HG02943 (cell line): Measurements from ENCODE around the gene WSB1.
"Not testable (repeated sequence)": the region's sequence is repeated elsewhere in the genome, so short reads cannot be mapped to it uniquely, and the experiment has no call there.

Source experiments
- ATAC-seq: cut with Tn5 transposase; IDR thresholded peaks from one replicate; pipeline ENCODE4 v1.9.1; 2021; ENCODE audit warnings: mild to moderate bottlenecking, low read depth, moderate library complexity; ENCODE audit not compliant: unreplicated experiment

The WSB1 gene

DNA sequence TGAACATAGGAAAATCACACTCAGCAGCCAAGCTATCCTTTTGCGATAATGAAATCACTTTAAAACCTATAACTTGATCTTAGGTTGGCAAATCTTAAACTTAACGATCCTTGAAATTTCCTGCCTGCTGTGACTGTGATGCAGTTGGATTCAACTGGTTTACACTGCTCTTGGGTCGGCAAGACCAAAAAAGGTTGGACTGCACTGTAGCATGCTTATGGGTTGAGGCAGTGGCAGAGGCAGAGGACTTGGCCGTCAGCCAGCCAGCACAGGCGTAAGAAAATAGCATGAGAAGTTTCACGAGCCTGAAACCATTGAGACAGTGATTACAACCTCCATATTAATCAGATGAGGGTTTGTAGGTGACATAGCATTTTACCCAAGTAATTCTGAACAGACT is 21.4 kb downstream of the WSB1 start:
- ATAC-seq, result no peak

DNA sequence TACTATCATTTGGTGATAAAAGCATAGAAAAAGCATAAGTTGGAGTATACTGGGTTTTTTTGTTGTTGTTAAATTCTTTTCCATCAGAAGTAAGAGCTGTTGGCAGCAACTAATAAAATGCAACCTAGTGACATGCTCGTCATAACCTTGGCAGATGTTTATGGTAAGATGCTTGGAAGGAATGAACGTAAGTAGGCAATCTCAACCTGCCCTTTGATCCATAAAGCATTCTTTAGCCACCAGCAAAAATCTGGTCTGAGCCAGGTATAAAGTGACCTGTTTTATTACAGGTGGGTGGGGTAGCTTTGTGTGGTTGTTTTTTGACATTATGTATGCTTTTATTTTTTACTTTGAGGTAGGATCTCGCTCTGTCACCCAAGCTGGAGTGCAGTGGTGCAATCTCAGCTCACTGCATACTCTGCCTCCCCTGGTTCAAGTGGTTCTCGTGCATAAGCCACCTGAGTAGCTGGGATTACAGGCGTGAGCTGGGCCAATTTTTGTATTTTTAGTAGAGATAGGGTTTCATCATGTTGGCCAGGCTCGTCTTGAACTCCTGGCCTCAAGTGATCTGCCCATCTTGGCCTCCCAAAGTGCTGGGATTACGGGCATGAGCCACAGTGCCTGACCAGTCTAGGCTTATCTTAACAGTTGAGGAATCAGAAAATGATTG is 22.0 kb downstream of the WSB1 start:
- no peak for ATAC-seq

DNA sequence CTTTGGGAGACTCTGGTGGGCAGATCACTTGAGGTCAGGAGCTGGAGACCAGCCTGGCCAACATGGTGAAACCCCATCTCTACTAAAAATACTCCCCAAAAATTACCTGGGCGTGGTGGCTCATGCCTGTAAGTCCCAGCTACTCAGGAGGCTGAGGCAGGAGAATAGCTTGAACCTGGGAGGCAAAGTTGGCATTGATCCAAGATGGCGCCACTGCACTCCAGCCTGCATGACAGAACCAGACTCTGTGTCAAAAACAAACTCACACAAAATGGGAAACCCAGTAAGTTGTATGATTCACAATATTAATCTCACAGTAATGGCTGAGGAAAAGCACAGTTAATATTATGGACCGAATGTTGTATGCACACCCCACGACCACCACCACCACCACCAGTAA is 24.3 kb downstream of the WSB1 start:
- no peak for ATAC-seq

DNA sequence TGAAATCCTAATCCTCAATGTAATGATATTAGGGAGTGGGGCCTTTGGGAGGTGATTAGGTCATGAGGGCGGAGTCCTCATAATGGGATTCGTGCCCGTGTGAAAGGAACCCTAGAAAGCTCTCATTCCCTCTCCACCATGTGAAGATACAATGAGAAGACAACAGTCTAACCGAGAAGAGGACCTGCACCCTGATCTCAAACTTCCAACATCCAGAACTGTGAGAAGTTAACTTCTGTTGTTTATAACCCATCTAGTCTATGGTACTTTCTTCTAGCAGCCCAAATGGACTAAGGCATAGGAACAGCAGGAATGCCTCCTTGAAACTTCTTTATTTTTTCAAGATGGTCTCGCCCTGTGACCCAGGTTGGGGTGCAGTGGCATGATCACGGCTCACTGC is 24.7 kb downstream of the WSB1 start:
- ATAC-seq, result no peak

DNA sequence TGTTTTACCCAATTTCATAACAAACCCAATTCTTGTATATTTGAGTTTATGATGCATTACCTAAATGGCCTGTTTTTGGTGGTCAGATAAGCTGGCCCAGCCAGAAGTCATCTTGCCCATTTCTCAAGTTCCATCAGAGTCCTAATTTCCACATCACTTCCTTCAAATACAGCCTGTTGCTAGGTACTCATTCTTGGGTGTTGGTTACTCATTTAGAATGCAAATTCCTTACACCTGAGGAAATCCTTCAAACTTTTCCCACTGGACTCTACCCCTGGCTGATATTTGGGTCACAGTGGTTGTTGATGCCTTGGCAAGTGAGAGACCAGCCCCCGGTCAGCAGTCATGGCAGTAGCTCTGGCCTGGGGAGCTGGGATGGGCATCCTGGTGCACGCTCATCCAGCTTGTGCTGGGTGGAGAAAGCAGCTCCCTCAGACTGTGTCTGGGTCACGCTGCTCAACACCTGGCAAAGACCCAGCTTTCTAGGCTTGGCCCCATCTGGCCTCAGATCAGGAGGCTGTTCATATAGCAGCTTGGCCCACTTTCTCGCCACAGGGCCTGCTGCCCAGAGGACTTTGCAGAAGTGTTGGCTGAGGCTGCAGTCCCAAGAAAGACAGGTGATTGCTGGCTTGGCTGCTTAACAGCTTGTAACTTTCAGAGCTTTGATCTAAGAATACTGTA is 25.8 kb downstream of the WSB1 start:
- ATAC-seq, result no peak

DNA sequence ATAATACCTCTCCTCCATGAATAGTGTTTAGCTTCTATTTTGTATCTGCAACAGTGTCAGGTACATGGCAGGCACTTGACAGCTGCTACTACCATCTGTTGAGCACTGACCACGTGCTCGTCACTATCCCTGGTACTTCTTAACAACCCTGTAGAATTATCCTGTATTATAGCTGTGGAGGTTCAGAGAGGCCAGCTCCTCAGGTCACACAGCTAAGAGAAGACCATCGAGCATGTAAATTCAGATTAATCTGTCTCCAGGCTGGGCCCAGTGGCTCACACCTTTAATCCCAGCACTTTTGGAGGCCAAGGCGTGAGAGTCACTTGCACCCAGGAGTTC is 26.3 kb downstream of the WSB1 start:
- ATAC-seq, result no peak

DNA sequence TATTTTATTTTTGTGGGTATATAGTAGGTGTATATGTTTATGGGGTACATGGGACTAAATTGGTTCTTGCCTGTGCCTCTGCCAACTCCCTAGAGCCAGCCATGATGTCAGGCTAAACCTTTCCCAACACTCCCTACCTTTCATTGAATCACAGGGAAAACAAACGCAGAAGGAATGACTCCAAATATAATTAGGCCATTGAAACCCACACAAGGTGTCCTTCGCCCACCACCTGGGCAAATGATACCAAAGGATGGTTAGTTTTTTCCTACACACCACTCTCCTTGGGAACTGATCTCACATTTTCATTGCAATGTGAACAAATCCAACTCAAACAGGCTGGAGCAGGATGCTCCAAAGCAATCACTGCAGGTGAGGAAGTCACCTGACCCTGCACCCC is 27.5 kb downstream of the WSB1 start:
- ATAC-seq, result no peak

DNA sequence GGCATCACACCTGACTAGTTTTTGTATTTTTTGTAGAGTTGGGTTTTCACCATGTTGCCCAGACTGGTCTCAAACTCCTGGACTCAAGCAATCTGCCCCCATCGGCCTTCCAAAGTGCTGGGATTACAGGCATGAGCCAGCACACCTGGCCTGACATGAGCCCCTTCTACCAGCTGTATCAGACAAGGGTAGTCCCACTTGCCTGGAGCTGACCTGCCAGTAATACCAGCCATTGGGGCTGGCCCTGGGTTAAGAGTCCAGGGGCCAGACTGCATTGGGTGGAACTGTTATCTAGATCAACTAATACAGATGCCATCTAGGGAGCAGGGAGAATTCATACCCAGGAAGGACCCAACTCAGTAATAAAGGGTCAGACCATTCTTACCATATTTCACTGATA is 28.1 kb downstream of the WSB1 start:
- ATAC-seq, result no peak

DNA sequence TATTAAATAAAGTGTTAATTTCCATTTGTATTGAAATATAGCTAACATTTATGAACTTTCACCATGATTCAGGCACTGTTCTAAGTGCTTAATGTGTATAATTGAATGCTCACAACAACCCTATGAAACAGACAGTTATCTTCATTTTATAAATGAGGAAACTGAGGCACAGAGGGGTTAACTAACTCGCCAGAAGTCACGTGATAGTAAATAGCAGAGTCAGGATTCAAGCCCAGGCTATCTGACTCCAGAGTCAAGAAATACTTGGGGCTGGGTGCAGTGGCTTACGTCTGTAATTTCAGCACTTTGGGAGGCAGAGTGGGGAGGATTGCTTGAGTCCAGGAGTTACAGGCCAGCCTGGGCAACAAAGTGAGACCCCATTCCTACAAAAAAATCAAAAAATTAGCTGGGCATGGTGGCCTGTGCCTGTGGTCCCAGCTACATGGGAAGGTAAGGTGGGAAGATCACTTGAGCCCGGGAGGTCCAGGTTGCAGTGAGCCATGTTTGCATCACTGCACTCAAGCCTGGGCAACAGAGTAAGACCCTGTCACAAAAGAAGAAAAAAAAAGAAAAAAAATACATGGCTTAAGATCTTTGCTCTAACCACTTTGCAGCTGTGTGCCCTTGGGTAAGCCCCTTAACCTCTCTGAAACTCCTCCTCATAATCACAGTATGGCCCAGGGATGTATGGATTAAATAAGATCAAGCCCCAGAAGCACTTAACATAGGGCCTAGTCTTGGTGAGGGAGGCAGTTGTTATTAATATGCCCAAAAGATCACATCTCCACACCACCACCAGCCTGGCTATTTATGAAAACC is 29.0 kb downstream of the WSB1 start:
- ATAC-seq, result no peak

DNA sequence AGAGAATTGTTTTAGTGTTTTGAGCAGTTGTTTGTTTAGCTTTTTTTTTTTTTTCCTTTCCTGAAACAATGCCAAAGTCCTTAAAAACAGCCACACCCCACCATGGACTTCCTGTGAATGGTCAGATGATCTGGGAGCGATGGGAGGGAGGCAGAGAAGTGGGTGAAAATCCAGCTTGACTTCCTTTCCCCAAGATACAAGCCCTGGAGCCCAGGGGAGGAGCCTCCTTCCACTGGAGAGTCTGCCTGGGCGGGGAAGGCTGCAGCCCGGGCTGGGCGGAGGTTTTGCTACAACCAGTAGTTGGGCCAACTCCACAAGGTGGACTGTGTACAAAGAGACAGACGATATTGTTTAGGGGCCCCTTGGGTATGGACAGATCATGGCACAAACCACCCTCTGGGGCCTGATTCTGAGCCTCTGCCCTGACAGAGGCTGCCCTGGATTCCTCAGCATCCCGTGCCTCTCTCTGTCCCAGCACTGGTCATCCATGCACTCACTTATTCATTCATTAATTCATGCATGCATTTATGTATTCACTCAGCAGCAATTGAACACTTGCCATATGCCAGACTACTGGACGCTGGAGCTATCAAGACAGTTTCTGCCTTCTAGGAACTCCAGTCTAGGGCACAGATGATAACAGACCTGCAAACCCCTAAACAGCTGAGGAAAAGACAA is 29.8 kb downstream of the WSB1 start:
- no peak for ATAC-seq

DNA sequence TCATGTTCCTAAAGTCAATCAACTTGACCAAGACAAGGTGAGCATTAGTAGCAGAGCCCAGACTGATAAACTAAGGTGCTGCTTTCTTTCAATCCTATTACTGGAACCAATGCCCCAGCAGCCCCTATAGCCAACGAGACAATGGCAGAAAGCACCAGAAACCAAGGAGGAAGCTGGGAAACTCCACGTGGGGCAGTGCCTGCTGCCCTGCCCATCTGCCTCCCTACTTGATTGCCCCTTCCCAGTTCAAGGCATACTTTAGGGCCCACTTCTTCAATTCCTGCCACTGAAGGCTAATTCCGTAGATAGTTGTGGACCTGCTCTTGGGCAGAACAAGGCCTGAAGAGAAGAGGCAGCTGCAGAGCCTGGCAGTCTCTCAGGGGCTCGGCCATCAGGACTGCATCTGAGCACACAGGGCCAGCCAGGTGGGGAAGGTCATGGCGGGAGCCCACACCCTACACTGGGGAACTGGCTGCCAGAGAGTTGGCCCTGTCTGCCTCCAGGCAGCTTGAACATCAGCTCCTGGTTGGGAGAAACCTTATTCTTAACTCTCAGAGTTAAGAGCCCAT is 30.9 kb downstream of the WSB1 start:
- ATAC-seq, result no peak

DNA sequence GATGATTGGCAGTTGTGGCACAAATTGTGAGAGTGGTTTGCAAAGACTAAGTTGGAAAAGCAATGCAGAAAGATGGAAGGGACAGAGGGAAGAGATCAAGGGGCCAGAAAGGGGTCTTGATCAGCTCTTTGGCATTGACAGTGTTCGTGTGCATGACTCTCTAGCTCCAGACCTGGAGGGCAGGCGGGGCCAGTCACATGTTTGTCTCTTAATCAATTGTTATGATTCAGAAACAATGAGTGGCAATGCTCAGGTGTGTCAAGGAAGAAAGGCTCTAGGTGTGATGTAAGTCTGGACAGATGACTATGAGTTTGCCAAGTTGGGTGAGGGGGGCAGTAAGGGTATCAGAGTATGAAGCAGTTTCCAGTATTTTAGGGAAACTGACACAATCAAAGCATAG is 32.1 kb downstream of the WSB1 start:
- no peak for ATAC-seq

DNA sequence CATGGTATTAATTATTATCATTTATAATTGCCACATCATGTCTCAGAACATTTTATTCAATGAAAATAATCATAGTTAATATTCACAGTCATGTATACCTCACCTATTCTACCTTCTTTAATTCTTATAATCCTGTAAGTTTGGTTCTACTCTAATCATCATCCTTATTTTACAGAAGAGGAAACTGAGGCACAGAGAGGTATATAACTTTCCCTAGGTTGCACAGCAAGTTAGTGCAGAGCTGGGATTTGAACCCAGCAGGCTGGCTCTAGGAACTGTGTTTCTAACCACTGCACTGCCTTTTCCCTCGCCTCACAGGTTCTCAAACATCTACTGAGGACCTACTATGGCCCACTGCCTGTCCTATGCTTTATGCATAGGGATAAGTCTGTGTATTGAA is 32.7 kb downstream of the WSB1 start:
- ATAC-seq, result no peak

DNA sequence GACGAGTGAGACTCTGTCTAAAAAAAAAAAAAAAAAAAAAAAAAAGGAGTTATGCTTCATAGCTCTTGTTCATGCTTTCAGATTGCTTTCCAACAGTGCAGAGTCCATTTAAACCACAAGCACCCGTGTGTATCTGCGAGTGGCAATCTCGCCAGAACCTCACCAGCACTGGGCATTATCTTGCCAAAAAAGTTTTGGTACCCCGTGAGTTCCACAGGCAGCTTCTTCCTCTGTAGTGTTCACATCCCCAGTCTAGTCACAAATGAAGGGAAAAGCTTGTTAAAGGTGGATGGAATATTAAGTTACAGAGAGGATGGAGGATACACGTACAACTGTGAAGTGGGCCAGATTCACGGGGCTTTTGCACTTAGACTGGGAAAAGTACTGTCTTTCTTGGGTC is 33.5 kb downstream of the WSB1 start:
- no peak for ATAC-seq

DNA sequence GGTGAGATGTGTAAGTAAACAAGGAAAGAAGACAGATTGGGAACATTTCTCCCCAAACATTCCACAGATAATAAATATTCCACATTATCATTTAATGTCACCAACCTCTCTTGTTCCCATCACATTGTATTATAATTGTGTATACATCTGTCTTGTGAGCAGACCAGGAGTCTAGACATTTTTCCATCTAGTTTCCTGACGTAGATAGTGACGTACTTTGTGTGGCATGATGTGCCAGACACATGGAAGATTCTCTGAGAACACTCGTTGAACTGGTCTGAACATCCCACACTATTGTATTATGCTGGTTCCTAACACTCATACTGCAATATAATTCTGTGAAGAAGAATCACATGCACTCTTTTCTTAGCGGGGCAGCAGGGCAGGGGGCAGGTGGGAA is 34.0 kb downstream of the WSB1 start:
- ATAC-seq, result no peak

DNA sequence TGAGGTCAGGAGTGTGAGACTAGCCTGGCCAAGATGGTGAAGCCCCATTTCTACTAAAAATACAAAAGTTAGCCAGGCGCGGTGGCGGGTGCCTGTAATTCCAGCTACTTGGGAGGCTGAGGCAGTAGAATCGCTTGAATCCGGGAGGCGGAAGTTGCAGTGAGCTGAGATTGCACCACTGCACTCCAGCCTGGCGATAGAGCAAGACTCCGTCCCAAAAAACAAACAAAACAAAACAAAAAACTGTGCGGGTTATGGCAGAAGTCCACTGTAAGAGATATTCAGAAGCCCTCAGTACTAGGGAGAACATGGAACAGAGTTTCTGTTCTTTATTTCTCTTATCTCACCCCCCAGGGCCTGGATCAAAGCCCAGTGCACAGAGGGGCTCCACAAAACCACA is 34.8 kb downstream of the WSB1 start:
- ATAC-seq, result not testable (repeated sequence)

DNA sequence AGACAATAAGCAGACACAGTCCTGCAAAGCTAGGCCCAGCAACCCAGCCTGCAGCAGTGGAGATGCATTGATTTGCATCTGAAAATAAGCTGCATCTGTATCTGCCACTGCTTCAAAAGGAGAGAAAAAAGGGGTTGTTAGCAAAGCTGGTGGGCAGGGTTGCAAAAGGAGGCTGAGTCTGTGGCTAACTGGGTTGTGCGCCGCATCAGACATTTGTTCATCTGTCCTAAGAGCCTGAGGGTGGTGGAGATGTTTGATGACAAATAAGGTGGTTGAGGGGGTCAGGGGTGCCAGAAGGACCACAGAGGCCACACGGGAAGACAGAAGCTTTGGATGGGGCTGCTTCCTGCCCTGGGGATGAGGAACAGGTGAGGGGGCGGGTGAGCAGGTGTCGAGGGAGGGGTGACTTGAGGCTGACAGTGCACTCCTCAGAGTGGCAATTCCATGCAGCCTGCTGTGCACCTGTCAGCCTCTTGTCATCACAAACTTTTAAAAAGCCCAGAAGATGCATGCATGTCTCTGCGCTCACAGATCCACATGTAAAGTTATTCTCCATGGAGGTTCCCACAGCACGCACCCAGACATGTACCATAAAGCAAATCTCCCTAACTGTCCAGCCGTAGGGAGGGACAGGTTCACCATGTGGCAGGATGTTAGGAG is 35.4 kb downstream of the WSB1 start:
- no peak for ATAC-seq

DNA sequence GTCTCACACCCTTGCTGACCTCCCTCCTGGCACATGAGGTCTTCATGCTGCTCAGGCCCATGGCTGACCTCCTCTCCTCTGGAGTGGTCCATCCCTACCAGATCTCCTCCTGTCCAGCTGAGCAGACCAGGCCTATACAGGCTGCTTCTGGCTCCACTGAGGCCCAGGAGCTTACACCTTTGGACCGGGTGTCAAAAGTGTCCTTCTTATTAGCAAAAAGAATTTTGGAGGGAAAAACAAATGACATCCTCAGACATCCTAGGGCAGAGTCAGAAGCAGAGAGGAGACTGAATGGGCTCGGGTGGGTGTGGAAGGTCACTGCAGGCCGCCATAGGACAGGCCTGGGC is 38.1 kb downstream of the WSB1 start:
- no peak for ATAC-seq

DNA sequence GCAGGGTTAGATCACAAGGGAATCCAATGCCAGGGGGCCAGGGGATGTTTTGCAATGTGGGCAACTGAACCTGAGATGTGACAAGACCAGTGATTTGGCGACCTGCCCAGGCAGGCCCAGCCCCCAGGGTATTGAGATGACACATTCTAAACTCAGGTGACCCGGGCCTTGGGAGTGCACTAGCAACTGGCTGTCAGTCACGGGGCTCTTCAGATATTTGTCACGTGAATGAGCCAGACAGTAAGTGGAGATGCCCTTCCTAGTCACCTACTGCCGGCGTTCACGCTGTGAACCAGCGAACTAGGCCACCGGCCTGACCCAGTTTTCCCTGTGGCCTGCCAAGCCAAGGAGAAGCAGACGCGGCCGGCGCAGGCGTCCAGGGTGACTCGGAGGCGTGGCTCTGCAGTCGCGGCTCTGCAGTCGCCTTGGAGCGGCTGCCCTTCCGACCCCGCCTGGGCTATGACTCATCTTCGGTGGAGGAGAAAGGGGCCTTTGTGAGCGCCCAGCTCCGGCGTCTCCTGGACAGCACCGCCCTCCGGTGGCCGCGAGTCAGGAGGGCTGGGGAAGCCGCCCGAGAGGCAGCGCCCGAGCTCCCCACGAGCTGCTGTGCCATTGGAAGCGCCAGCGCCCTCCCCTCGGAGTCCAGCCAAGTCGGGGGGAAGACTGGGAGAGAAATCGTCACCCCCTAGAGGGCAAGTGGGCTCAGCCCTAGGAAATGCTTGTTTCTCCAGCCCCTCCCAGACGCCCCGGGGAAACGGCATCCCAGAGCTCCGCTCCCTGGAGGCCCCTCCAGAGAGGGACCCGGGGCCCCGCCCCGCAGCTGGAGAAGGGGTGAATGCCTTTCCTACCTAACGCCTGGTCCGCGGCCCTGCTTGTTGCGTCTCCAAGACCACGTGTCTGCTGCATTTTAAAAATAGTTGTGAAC is 38.8 kb downstream of the WSB1 start:
- peak; percentile 81 for ATAC-seq
